ENCODE measurements around the gene PIGX. TPM values are rescaled to one million over a fixed set of nuclear protein-coding genes. Genes with fewer than 3 reads are reported as not detected.

The PIGX gene
- polyA plus RNA-seq, 1 donor from 2014 or later = 18.0 TPM

Other genes starting within 250 kb of the PIGX start
- gene RNF168, start 208.6 kb upstream of the PIGX start, polyA plus RNA-seq = 13.1 TPM
- not detected for gene SMCO1, start 197.0 kb upstream of the PIGX start, polyA plus RNA-seq
- 16.2 TPM for gene WDR53, start 143.8 kb upstream of the PIGX start, polyA plus RNA-seq
- 1.8 TPM for gene FBXO45, start 143.7 kb upstream of the PIGX start, polyA plus RNA-seq
- gene NRROS, start 72.7 kb upstream of the PIGX start, polyA plus RNA-seq = 18.9 TPM
- 2.3 TPM for gene CEP19, start 127 bp upstream of the PIGX start, polyA plus RNA-seq
- 35.0 TPM for gene PAK2, start 27.5 kb downstream of the PIGX start, polyA plus RNA-seq
- 11.7 TPM for gene SENP5, start 155.5 kb downstream of the PIGX start, polyA plus RNA-seq
- 74.1 TPM for gene NCBP2, start 230.2 kb downstream of the PIGX start, polyA plus RNA-seq